ENCODE data around the gene CACNA2D1. TPM values are rescaled to one million over a fixed set of nuclear protein-coding genes. Genes with fewer than 3 reads are reported as not detected.
A peak's percentile ranks its signal among the peaks of the same experiment; 100 is the strongest.

The CACNA2D1 gene
- total RNA-seq, 1 experiment from 2014 or later = 36.2 TPM

- no peak overlapping the region for H3K23ac ChIP-seq (ENCODE audit: insufficient read length, low read depth, low read length)
- H3K4me3 Mint-ChIP-seq = no peak overlapping the region; a peak in 1 of 5 replicates
- no peaks in the 10 kb centered on the region for H3K79me2 ChIP-seq (ENCODE audit: insufficient read depth, low read length)
- peaks cover 2 to 7% of the 10 kb centered on the region in 2 experiments; a peak in 1 of 5 replicates for H3K9me3 Mint-ChIP-seq
- WGBS (ENCODE audit: extremely low coverage, insufficient read length, low lambda C conversion rate) = no CpG with 5 or more reads among the region's 2 CpGs
- no peak overlapping the region for H4K8ac ChIP-seq (replicated peaks; ENCODE audit: insufficient read length, low read depth, low read length)
- H3K4ac ChIP-seq (ENCODE audit: low read depth, low read length) = no peak overlapping the region
- TF ChIP-seq CTCF (conservative IDR thresholded peaks at IDR 0.05) = no peak
- H3K4me2 ChIP-seq (ENCODE audit: insufficient read depth, insufficient read length, low read length) = no peak overlapping the region
- peak overlapping the region; percentile 28 to 96 (median 56); a peak in 5 of 7 replicates for H3K27ac Mint-ChIP-seq
- no peak overlapping the region for H2AK5ac ChIP-seq (ENCODE audit: insufficient read length, low read length)
- H3K23me2 ChIP-seq (ENCODE audit: insufficient read length, low read depth, low read length, poor library complexity, severe bottlenecking) = no peaks in the 10 kb centered on the region
- no peak overlapping the region for H3K56ac ChIP-seq (ENCODE audit: insufficient read length, low read depth, low read length)
- no peak overlapping the region for H3K18ac ChIP-seq (ENCODE audit: insufficient read length, low read depth, low read length)
- H3K36me3 Mint-ChIP-seq (ENCODE audit: insufficient read depth in 1 of 3, low read depth in 3 of 3) = peaks cover 4 to 17% (median 5%) of the 10 kb centered on the region in 3 experiments; a peak in 5 of 7 replicates
- H3T11ph ChIP-seq (ENCODE audit: low read length) = no peak overlapping the region
- H4K91ac ChIP-seq (ENCODE audit: insufficient read length, low read depth, low read length) = no peak overlapping the region
- no peak overlapping the region for H2BK15ac ChIP-seq (ENCODE audit: low read depth, low read length)
- H3K9ac ChIP-seq (ENCODE audit: extremely low read depth, insufficient read length, low read length) = no peak overlapping the region
- H3K79me1 ChIP-seq (ENCODE audit: insufficient read depth, low read depth, low read length, poor library complexity, severe bottlenecking) = no peaks in the 10 kb centered on the region
- no peak overlapping the region for H2AFZ ChIP-seq (ENCODE audit: low read length)
- peaks cover 7% of the 10 kb centered on the region; the same call in 1 of the 2 replicates for H3K4me1 ChIP-seq (ENCODE audit: insufficient read depth, low read length)
- H3K9me3 ChIP-seq (ENCODE audit: control insufficient read depth, low read depth, low read length) = no peaks in the 10 kb centered on the region
- no peak overlapping the region for H2BK5ac ChIP-seq (ENCODE audit: insufficient read length, low read length)
- no peaks in the 10 kb centered on the region for H3K27me3 ChIP-seq (ENCODE audit: insufficient read depth, low read length)
- no peaks in the 10 kb centered on the region for H3K27me3 Mint-ChIP-seq (ENCODE audit: low read depth)
- no peak overlapping the region for H2BK20ac ChIP-seq (ENCODE audit: low read depth, low read length, poor library complexity, severe bottlenecking)
- DNase-seq = no peak
- no peak overlapping the region for H3K14ac ChIP-seq (ENCODE audit: insufficient read depth, low read length)
- H4K20me1 ChIP-seq (ENCODE audit: control insufficient read depth, insufficient read depth, insufficient read length) = no peaks in the 10 kb centered on the region
- no peak overlapping the region for H2BK120ac ChIP-seq (ENCODE audit: low read depth, low read length, poor library complexity, severe bottlenecking)
- H4K5ac ChIP-seq (ENCODE audit: insufficient read length, low read depth, low read length) = no peak overlapping the region
- no peak overlapping the region for H3K27ac ChIP-seq (ENCODE audit: insufficient read length, low read depth, low read length)
- H3K4me1 Mint-ChIP-seq = peaks cover 54 to 58% of the 10 kb centered on the region in 2 experiments
- H2BK12ac ChIP-seq (ENCODE audit: insufficient read length, low read depth, low read length) = no peak overlapping the region
Measured at GRCh38 chr7:82289152-82289535, 154.4 kb downstream of the CACNA2D1 start.
